HG02938 (cell line): ENCODE measurements around the gene MS4A7.

ENCODE experiments used
- ATAC-seq: cut with Tn5 transposase; IDR thresholded peaks from one replicate; pipeline ENCODE4 v1.9.1; 2021; ENCODE audit warnings: mild to moderate bottlenecking, moderate library complexity; ENCODE audit not compliant: unreplicated experiment

MS4A7 gene

DNA sequence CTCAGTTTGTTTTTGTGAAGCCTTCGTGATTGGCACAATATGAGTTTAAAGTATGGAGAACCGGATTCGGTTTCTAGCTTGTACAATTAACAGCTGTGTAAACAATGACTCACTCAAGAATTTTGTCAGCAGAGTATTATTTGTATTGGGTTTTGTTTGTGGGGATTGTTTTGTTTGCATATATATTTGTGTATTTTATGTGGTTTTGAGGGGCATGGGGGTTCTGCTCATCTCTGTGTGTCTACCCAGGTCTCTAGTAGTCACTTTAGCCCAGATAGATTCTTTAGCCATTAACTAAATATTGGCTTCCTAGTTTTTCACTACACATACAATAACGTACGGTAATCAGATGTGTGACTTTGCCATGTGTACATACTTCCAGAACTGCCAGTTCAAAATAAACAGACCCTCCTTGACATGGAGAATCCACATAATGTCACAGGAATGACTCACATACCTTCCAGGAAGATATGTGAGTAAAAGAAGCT lies 7.5 kb upstream of the MS4A7 start:
- no peak for ATAC-seq

DNA sequence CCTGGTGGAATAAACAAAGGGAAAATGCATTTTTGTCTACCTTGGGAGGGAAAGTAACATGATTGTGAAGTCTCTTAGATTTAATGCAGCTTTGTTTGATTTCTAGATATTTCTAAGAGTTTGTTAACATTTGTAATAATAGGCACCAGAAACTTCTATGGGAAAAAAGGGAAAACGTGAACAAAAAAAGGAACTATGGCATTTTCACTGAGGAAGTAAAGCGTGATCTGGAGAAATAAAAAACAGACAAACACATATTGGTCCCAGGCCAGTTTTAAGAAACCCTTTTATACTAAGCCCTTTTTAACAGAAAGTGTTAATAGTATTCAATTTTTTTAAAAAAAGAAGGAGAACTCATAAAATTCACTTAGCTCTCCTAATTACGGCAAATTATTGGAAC lies 6.9 kb upstream of the MS4A7 start:
- no peak for ATAC-seq

DNA sequence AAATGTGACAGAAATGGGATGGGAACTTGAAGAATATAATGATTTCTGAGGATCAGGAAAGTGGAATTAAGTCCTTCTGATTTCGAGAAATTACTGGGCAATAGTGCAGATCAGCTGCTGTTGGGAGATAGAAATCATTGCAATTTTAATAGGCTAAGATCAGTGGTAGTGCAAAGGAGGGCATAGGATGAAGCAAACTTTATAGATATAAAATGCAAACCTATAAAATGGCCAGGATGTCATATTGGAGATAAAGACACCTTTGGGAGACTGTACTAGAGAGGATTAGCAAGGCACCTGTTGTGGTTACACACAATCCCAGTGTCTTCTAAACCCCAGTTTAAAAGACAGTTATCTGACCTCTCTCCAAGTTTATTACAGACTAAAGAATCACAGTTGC lies 6.5 kb upstream of the MS4A7 start:
- ATAC-seq = no peak

DNA sequence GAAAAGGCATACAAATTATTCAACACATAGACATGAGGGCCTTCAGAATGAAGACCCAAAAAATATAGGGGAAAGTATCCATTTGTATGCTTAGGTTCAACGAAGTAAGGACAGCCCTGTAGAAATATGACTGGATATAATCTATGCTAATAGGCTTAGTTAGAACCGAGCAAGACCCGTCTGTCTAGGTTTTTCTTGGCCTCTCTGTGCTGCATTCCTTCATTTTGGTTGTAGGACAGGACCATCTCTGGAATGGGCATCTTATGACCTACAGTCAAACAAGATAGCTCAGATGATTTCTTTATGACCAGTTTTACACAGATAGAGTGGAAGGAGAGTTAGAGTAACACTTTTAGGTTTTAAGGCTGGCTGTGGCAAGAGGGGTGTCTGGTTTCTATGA lies 5.6 kb upstream of the MS4A7 start:
- no peak for ATAC-seq

DNA sequence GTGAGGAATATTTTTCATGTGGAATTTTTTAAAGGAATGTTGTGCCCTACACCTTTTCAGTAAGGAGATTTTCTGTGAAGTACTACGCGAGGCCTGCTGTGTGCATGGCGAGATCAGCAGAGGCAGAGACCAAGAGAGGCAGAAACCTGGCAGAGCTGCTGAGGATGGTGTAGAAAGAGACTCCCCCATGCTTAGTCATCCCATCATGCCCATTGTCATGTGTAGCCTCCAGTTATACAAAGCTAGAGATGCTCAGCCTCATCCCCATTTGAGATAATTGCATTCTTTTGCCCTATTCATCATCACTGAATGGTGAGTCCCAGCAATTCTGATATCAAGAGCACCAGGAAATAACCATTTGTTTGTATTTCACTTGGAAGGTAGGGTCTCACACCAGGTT lies 3.0 kb upstream of the MS4A7 start:
- ATAC-seq = no peak

DNA sequence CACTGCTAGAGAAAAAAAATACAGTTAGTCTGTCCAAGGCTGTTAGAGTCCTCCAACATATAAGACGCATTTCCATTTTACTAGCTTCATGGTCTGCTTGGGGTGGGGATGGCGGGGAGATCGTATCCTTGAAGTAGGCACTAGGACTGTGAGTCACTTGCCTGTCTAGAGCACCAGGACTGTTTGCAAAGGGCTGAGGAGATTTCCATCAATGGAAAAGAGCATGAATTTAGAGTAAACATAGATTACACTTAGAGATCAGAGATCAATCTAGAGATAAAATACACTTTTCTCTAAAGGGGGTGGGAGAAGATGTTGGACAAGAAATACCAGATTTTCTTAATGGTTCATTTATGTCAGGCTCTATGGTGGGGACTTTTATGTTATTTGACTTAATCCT lies 1.7 kb upstream of the MS4A7 start:
- no peak for ATAC-seq

DNA sequence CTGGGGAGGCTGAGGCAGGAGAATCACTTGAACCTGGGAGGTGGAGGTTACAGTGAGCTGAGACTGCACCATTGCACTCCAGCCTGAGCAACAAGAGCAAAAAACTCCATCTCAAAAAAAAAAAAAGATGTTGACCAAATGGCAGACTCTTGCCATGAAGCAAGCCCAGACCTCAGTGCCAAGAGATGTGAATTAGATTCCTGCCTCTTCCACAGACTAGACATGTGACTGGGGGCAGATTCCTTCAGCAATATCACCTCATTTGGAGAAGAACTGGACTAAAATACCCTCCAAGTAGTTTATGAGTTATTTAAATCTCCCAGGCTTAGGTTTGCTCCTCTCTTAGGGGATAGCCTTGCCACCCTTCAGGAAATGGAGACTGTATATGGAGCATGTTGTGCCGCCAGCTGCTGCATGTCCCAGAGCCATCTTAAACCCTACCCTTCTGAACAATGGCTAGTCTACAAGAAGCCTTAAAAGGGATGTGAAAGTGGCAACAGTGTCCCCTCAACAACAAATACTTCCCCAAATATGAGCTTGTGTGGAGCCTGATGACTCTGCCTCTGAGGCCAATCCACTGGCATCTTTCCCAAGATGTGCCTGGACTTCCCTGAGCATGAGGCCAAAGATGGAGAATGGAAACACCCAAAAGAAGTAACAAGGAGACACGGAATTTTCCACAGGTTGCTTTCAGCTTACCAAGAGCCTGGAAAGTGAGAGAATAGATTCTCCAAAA lies 763 bp upstream of the MS4A7 start:
- no peak for ATAC-seq

DNA sequence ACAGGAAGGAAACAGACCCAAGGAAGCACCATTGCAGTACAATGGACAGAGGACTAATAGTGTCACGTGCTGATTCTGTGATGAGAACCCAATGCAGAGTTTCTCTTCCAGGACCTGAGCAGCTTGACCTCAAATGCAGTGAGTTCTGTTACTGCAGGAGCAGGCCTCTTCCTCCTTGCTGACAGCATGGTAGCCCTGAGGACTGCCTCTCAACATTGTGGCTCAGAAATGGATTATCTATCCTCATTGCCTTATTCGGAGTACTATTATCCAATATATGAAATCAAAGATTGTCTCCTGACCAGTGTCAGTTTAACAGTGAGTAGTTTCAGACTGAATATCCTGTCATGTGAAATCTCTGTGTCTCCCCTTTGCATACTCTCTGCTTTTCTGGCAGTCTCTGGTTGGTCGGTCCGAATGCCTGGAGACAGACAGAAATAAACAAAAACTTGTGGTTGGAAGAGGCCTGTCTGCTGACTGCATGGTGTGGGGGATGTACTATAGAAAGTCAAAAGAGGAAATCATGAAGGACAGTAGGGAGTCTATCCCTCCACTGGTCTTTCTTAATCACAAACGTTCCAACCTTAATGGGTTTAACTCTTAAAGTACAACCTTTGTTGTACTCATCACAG lies 11.1 kb downstream of the MS4A7 start:
- ATAC-seq = peak; percentile 97

DNA sequence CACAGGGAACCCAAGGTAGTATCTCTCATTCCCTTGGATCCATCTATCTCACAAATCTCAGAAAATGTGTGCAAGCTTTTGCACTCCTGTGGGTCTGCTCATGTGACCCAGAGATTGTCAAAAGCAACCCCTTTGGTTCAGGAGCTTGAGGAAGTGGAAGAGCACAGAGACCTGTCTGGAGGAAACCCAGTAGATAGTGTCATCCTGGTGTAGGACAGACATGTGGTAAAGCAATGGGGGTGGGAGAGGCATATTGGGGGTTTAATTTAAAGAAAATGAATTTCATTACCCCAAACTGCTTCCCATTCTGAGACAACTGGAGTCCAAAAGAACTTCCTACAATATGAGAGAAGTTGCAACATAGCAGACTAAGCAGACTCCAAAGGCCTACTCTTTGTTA lies 12.1 kb downstream of the MS4A7 start:
- no peak for ATAC-seq

DNA sequence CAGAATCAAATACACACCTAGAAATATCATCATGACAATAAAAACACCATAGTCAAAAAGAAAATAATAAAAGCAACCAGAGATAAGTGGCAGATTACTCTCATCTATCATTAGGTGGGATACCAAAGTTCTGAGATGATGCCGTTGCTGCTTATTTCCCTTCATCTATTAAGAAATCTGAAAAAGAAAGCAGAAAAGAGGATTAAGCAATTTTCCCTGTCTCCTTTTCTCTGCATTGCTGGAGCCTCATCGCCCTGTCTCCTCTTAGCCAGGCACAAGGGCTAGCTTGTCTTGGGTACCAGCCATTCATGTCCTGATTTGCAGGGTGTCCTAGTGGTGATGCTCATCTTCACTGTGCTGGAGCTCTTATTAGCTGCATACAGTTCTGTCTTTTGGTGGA lies 14.0 kb downstream of the MS4A7 start:
- no peak for ATAC-seq

DNA sequence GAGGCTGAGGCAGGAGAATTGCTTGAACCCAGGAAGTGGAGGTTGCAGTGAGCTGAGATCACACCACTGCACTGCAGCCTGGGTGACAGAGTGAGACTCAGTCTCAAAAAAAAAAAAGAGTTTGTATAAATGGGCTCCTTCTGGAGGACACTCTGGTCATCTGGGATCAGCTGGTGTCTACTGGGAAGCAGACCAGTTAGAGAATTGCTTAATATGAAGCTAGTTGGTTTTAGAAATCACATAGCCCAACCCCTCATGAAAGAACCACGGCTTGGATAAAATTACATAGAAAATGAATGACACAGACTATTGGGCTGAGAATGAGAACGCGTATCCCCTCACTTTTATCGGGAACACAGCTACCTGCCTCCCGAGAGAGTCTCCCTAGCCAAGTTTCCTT lies 14.7 kb downstream of the MS4A7 start:
- no peak for ATAC-seq

DNA sequence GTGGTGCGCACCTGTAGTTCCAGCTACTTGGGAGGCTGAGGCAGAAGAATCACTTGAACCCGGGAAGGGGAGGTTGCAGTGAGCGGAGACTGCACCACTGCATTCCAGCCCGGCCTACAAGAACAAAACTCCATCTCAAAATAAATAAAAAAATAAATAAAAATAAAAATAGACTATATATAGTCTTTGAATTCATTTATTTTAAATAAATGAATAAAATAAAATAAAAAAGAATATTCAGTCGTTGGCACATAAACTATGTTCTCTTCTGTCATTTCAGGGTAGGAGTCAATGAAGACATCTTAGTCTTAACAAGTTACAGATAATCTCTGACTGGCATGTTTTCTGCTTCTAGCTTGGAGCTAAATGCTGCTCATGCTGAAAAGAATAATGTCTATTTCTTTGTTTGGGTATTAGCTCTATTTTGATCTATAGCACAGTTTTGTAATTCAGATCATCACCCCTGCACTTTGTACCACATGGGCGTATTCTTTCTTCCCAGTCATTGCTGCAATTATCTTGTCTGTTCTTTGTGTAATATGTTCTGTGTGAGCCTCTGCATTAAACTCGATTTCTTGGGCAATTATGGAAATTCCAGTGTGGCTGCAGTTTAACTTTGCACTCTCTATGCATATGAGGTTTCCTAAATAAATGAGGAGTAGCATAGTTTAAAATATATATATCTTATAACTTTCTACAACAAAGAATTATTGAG lies 16.5 kb downstream of the MS4A7 start:
- no peak for ATAC-seq

DNA sequence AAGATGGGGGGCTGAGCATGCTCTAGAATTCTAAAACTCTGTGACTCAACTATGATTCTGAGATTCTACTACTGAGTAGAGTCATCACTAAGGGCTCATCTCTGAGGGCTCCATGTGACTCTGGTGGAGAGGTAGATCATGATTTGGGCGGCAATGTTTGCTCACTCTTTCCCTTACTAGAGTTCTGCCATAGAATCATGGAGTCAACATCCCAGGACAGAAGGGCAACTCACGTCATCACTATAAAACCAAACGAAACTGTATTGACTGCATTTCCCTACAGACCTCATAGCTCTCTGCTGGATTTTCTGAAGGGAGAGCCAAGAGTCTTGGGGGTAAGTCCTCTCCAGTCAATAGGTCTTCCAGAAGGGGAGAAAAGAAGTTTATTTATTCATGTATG lies 18.1 kb downstream of the MS4A7 start, which contains the start of gene MS4A14:
Gene MS4A14, plus strand, starts transcription at position 78 of the 400 bp plus-strand sequence. Its CDS starts 120 bp downstream, at position 198.
- ATAC-seq = no peak

DNA sequence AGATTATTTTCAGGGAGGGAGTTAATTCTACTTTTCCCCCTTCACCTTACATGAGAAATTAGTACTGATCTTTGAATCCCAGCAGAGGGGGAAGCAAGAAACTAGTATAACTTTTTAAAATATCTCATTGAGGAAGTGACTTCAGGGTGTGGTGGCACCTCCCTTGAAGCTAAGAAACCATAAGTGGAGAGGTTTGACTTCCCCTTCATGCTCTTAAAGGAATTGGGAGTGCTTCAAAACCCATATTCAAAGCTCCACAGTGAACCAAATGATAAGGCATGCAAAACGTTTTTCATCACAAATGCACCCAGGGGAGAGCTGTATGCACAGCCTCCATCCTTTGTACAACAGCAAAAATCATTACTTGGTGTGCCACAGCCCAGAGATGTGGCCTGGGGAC lies 18.5 kb downstream of the MS4A7 start:
- ATAC-seq = no peak

DNA sequence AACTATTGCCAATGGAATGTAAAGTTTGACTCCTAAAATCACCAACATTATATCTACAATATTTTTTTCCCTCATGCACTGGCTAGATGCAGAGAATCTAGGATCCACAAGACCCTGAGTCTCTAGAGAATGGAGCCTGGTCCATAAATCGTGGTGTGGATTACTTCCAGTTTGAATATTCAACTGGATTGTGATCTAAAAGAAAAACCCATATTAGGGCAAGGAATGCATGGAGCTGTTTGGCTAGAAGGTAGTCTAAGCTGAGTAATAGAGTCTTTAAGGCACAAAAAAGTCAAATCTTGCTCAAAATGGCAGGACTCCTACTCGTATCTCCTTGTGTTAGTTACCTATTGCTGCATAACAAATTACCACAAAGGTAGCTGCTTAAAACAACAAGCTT lies 41.7 kb downstream of the MS4A7 start:
- no peak for ATAC-seq

DNA sequence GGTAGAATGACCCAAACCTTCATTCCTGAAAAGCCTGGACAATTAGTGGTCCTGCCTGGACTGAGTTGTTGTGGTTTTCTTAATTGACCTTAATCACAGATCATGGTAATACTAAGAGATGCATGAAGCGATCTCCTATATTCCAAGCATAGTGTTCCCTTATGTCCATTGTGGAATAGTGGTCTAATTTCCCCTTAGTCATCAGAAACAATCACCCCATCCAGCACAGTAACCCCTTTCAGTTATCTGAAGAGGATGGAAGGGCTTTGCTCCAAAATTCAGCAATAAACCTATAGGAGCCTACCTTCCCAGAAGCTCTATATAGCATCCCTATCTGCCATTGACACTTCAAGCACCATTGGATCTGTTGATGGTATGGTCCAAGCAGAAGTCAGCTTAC lies 44.3 kb downstream of the MS4A7 start:
- ATAC-seq = no peak

DNA sequence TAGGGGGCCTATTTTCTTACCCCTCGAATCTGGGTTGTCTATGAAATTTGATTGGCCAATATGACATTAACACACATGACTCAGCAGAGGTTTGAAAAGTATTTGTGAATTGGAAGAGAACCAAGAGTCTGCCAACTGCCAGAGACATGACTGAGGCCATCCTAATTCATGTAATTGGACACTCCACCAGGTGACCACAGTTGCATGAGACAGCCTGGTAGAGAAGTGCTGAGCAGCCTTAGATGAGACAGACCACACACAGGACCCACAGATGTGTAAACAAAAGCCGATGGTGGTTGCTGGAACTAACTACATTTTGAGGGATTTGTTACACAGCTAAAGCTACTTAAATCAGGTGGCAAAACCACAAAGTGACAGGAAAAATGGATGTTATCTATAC lies 50.2 kb downstream of the MS4A7 start:
- no peak for ATAC-seq

DNA sequence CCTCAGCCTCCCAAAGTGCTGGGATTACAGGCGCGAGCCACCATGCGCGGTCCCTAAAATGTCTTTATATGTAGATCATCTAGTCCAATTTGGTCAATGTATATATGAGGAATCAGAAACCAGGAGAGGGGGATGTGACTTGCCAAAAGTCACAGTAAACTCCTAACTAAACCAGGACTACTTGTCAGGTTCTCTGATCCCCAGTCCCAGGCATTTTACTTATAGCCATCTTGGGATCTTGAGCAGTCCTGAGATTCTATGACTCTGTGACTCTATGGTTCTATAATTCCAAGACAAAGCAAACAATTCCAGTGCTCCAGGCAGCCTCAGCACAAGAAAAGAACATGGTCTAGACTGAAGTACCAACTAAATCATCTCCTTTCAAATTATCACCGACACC lies 50.9 kb downstream of the MS4A7 start, which contains the start of gene MS4A5:
Gene MS4A5, plus strand, starts transcription at position 301 of the 400 bp plus-strand sequence. CDS start 103 bp downstream, outside the sequence.
- no peak for ATAC-seq

DNA sequence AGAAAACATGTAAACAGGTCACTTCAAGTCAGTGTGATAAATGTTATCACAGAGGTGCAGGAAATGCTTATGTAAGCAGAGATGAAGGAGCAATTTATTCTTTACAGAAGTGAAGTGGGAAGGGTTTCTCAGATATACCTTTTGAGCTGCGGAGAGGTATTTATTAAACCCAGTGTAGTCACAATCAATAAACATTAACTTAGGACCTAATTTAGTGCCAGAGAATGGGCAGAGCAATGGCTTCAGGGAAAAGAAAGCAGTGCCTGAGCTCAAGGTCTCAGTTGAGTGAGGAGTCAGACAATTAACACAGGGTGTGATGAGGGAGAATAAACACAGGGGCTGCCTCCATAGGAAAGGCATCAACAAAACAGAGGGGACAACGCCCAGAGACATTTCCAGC lies 52.9 kb downstream of the MS4A7 start:
- no peak for ATAC-seq

DNA sequence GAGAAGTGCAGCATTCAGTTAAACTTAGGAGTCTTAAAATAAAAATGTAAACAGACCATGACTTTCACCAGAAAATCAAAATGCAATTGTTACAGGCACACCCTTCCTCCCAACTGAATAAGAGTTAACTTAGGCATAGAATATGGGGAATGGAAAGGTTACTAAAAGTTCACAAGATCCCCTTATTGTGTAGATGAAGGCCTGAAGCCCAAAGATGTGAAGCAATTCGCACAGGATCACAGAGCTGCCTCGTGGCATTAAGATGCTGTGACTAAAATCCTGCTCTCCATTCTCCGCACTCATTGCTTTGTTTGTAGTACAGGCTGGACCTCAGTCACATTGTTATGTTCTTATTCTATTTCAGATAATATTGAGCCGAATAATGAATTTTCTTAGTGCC lies 55.1 kb downstream of the MS4A7 start:
- no peak for ATAC-seq
